Mesendoderm (in vitro differentiated cells): ENCODE results near the gene CPLX1.
"Not testable (repeated sequence)": the region's sequence is repeated elsewhere in the genome, so short reads cannot be mapped to it uniquely, and the experiment has no call there.

Experiments used
- DNase-seq: peaks from one replicate; pipeline ENCODE4 v3.0.0; 2013
- H2AK5ac ChIP-seq: 2 replicates; pipeline ENCODE4 v1.6.1; 2013; ENCODE audit warnings: low read length, inconsistent platforms
- H2BK120ac ChIP-seq: 2 replicates; pipeline ENCODE4 v1.6.1; 2013; ENCODE audit warnings: low read depth, mild to moderate bottlenecking, low read length, moderate library complexity, mixed read lengths
- H2BK15ac ChIP-seq: replicated peaks from 2 replicates; pipeline ENCODE4 v1.6.1; 2013; ENCODE audit warnings: low read depth, mild to moderate bottlenecking, moderate library complexity
- H2BK5ac ChIP-seq: 2 replicates; pipeline ENCODE4 v1.6.1; 2013; ENCODE audit warnings: low read length, inconsistent platforms
- H3K18ac ChIP-seq: 2 replicates; pipeline ENCODE4 v1.6.1; 2013; ENCODE audit warnings: mild to moderate bottlenecking, low read length, mixed read lengths
- H3K23ac ChIP-seq: one replicate; pipeline ENCODE4 v1.6.1; 2013; ENCODE audit warnings: low read length
- H3K27ac ChIP-seq: 2 replicates; pipeline ENCODE4 v1.5.1; 2013; ENCODE audit warnings: low read depth, mild to moderate bottlenecking, inconsistent platforms, low read length, moderate library complexity
- H3K27me3 ChIP-seq: 2 replicates; pipeline ENCODE4 v1.6.1; 2013; ENCODE audit warnings: low read length, control low read depth, mild to moderate bottlenecking, inconsistent platforms; ENCODE audit not compliant: insufficient read depth, poor library complexity
- H3K36me3 ChIP-seq: 2 replicates; pipeline ENCODE4 v1.6.1; 2013; ENCODE audit warnings: low read length, inconsistent platforms; ENCODE audit not compliant: control insufficient read depth, insufficient read depth
- H3K4ac ChIP-seq: one replicate; pipeline ENCODE4 v1.6.1; 2013; ENCODE audit warnings: low read depth, mild to moderate bottlenecking, low read length, moderate library complexity
- H3K4me1 ChIP-seq: 2 replicates; pipeline ENCODE4 v1.6.1; 2013; ENCODE audit warnings: low read depth, low read length, inconsistent platforms; ENCODE audit not compliant: control insufficient read depth
- H3K4me2 ChIP-seq: 2 replicates; pipeline ENCODE4 v1.6.1; 2013; ENCODE audit warnings: low read length
- H3K4me3 ChIP-seq: 2 replicates; pipeline ENCODE4 v1.5.1; 2013; ENCODE audit warnings: mild to moderate bottlenecking, low read length
- H3K56ac ChIP-seq: one replicate; pipeline ENCODE4 v1.6.1; 2013; ENCODE audit warnings: low read length
- H3K79me1 ChIP-seq: 2 replicates; pipeline ENCODE4 v1.6.1; 2013; ENCODE audit warnings: low read length, inconsistent platforms
- H3K79me2 ChIP-seq: 2 replicates; pipeline ENCODE4 v1.6.1; 2013; ENCODE audit warnings: mild to moderate bottlenecking, low read length; ENCODE audit not compliant: control insufficient read depth, insufficient read depth
- H3K9ac ChIP-seq: 2 replicates; pipeline ENCODE4 v1.6.1; 2013; ENCODE audit warnings: low read length, inconsistent platforms
- H4K5ac ChIP-seq: one replicate; pipeline ENCODE4 v1.6.1; 2013; ENCODE audit warnings: low read length
- H4K8ac ChIP-seq: one replicate; pipeline ENCODE4 v1.6.1; 2013; ENCODE audit warnings: low read depth, mild to moderate bottlenecking, control low read depth, low read length, moderate library complexity
- WGBS: extraction: QIAGEN DNeasy Blood & Tissue Kit; methylation state at CpG from one replicate; pipeline ENCODE4 v1.1.7; 2013; ENCODE audit warnings: low lambda C conversion rate, missing lambda C conversion rate; ENCODE audit not compliant: insufficient coverage; ENCODE audit errors: extremely low coverage; 5-methylcytosine and 5-hydroxymethylcytosine counted together

CPLX1 gene

GRCh38 chr4:760616-761015 is 65.3 kb downstream of the CPLX1 start:
- Histone ChIP-seq H2BK120ac (no peak overlapping the region), H3K4me1 (no peaks in the 10 kb centered on the region), H3K27ac (no peak overlapping the region), H3K36me3 (peaks cover 12% of the 10 kb centered on the region), H3K79me2 (no peaks in the 10 kb centered on the region), H3K56ac (no peak overlapping the region), H3K4ac (no peak overlapping the region), H2BK5ac (no peak overlapping the region), H3K9ac (no peak overlapping the region), H2AK5ac (no peak overlapping the region), H3K23ac (no peak overlapping the region), H3K18ac (no peak overlapping the region), H2BK15ac (no peak overlapping the region), H3K79me1 (no peaks in the 10 kb centered on the region), H3K4me2 (no peak overlapping the region), H4K5ac (no peak overlapping the region), H4K8ac (no peak overlapping the region), H3K4me3 (no peak overlapping the region), H3K27me3 (no peaks in the 10 kb centered on the region)
- no peak for DNase-seq
- no CpG with 5 or more reads among the region's 21 CpGs for WGBS

GRCh38 chr4:759810-760209 is 66.1 kb downstream of the CPLX1 start:
- H3K4ac ChIP-seq, H3K27me3 ChIP-seq, H3K4me3 ChIP-seq, H2AK5ac ChIP-seq, H3K4me2 ChIP-seq, H4K8ac ChIP-seq, H3K23ac ChIP-seq, H2BK120ac ChIP-seq, H3K27ac ChIP-seq, H4K5ac ChIP-seq, H3K9ac ChIP-seq, H2BK5ac ChIP-seq, DNase-seq, H3K79me2 ChIP-seq, H2BK15ac ChIP-seq, H3K18ac ChIP-seq, H3K56ac ChIP-seq, H3K79me1 ChIP-seq, H3K4me1 ChIP-seq: not testable (repeated sequence)
- no CpG with 5 or more reads among the region's 24 CpGs for WGBS
- H3K36me3 ChIP-seq, result peaks cover 14% of the 10 kb centered on the region

GRCh38 chr4:757111-757510 is 68.8 kb downstream of the CPLX1 start:
- Histone ChIP-seq H2AK5ac (no peak overlapping the region), H2BK120ac (no peak overlapping the region), H3K4me2 (no peak overlapping the region), H3K9ac (no peak overlapping the region), H3K18ac (no peak overlapping the region), H3K4ac (no peak overlapping the region), H4K8ac (no peak overlapping the region), H3K4me1 (no peaks in the 10 kb centered on the region), H2BK15ac (no peak overlapping the region), H3K23ac (no peak overlapping the region), H3K79me2 (no peaks in the 10 kb centered on the region), H2BK5ac (no peak overlapping the region), H3K56ac (no peak overlapping the region), H3K79me1 (no peaks in the 10 kb centered on the region), H4K5ac (no peak overlapping the region), H3K36me3 (peaks cover 8% of the 10 kb centered on the region), H3K27ac (no peak overlapping the region), H3K4me3 (no peak overlapping the region), H3K27me3 (no peaks in the 10 kb centered on the region)
- DNase-seq, result no peak
- no CpG with 5 or more reads among the region's 20 CpGs for WGBS

DNA sequence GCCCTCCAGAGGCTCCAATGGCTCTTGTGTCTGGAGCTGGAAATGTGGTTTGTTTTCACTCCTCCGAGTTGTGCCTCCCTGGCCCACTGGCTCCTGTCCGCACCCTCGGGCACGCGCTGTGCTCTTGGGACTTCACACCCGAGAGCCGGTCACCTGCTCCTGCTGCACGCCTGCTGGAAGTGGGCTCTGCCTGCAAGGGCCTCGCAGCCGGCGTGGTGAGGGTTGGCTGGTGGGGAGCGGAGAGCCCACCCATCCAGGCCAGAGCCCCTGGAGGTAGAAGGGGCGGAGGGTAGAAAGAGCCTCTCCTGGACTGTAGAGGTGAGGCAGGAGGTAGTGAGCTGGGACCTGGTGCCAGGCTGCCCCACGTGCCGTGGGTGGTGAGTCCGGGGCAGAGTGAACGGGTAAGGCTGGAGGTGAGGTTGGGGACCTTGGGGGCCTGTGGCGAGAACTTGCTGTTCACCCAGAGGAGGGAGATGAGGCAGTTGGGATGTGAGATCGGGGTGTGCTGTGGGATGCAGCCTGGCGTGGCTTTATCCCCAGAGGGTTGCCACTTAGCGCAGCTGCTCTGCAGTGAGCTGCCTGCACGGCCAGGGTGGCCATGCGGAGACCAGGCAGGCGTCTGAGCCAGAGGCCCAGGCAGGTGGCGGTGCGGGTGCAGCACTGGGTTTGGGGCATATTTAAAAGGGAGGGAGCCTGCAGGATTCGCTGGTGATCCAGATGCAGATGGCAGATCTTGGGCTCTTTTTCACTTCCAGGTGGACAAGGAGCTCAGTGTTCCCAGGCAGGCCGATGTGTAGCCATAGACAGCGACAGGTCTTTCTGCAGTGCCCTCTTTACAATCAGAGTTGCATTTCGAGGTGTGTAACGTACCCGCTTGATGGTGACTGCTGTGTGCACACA is 71.5 kb downstream of the CPLX1 start:
- Histone ChIP-seq H3K27me3 (no peaks in the 10 kb centered on the region), H3K36me3 (peaks cover 7% of the 10 kb centered on the region), H3K56ac (no peak overlapping the region), H3K23ac (no peak overlapping the region), H3K4me2 (no peak overlapping the region), H3K4me1 (no peaks in the 10 kb centered on the region), H3K18ac (no peak overlapping the region), H2BK5ac (no peak overlapping the region), H3K27ac (no peak overlapping the region), H3K79me2 (no peaks in the 10 kb centered on the region), H3K4me3 (no peak overlapping the region), H4K5ac (no peak overlapping the region), H2BK15ac (no peak overlapping the region), H3K4ac (no peak overlapping the region), H2BK120ac (no peak overlapping the region), H3K79me1 (peaks cover 1% of the 10 kb centered on the region), H3K9ac (no peak overlapping the region), H2AK5ac (no peak overlapping the region), H4K8ac (no peak overlapping the region)
- no peak for DNase-seq
- no CpG with 5 or more reads among the region's 32 CpGs for WGBS

- H3K4me3 ChIP-seq, H3K9ac ChIP-seq, H3K4me1 ChIP-seq, H3K18ac ChIP-seq, H2BK5ac ChIP-seq, H3K27ac ChIP-seq, H2BK15ac ChIP-seq, H2BK120ac ChIP-seq, H3K4ac ChIP-seq, H3K79me2 ChIP-seq, H2AK5ac ChIP-seq, H4K8ac ChIP-seq, DNase-seq, H3K56ac ChIP-seq, H3K79me1 ChIP-seq, H3K23ac ChIP-seq, H3K4me2 ChIP-seq, H3K27me3 ChIP-seq, H3K36me3 ChIP-seq, H4K5ac ChIP-seq: not testable (repeated sequence)
- WGBS, result no CpG with 5 or more reads among the region's 13 CpGs
Observed at GRCh38 chr4:753186-753585, 72.7 kb downstream of the CPLX1 start.
